PC-3 (cell line): ENCODE data around the gene CFTR. TPM values are rescaled to one million over a fixed set of nuclear protein-coding genes. Genes with fewer than 3 reads are reported as not detected.

ENCODE experiments used
- ATAC-seq: fragments of 200-7000 bp; cut with Tn5 transposase; 2 replicates; pipeline ENCODE4 v1.9.1; 2020; ENCODE audit warnings: mild to moderate bottlenecking, moderate library complexity
- BruUV-seq: library from RNA; stranded (reverse); fragments of 400-500 nt; replicated peaks from 2 replicates; lab custom pipeline; 2021; lab: Mats Ljungman, UMichigan
- CTCF ChIA-PET: fragments of 300-600 bp; sonication (Branson Sonifier 250); formaldehyde crosslinking; loops from one replicate; lab custom pipeline; 2022; ENCODE audit warnings: antibody characterized with exemption; lab: Charles Lee
- POLR2A ChIA-PET: fragments of 300-600 bp; sonication (Branson Sonifier 250); formaldehyde crosslinking; loops from one replicate; lab custom pipeline; 2022; ENCODE audit warnings: antibody characterized with exemption; ENCODE audit not compliant: unreplicated experiment; lab: Charles Lee
- DNase-seq: peaks from one replicate; pipeline ENCODE4 v3.0.0-alpha.2; 2015
- H2AFZ ChIP-seq: fragments of 300-600 bp; sonication (generic); 2 replicates; pipeline ENCODE4 v1.6.0; 2016; ENCODE audit warnings: antibody characterized with exemption, low read length
- H3F3A ChIP-seq: fragments of 300-600 bp; sonication (generic); one replicate; pipeline ENCODE4 v1.6.0; 2017; ENCODE audit warnings: antibody characterized with exemption, low read length, control low read depth, mild to moderate bottlenecking; ENCODE audit not compliant: unreplicated experiment
- H3K27ac ChIP-seq: fragments of 300-600 bp; sonication (generic); 2 replicates; pipeline ENCODE4 v1.5.1; 2016; ENCODE audit warnings: mild to moderate bottlenecking, low read length
- H3K27me3 ChIP-seq: fragments of 300-600 bp; sonication (generic); 2 replicates; pipeline ENCODE4 v1.6.1; 2016; ENCODE audit warnings: low read length, mixed read lengths
- H3K36me3 ChIP-seq: fragments of 300-600 bp; sonication (generic); 2 replicates; pipeline ENCODE4 v1.6.1; 2016; ENCODE audit warnings: low read depth, mixed run types, low read length, mixed read lengths
- H3K4me1 ChIP-seq: fragments of 300-600 bp; sonication (generic); 2 replicates; pipeline ENCODE4 v1.5.1; 2016; ENCODE audit warnings: low read length; ENCODE audit not compliant: insufficient read depth
- H3K4me2 ChIP-seq: fragments of 300-600 bp; sonication (generic); 2 replicates; pipeline ENCODE4 v1.6.0; 2016; ENCODE audit warnings: low read length
- H3K4me3 ChIP-seq: fragments of 300-600 bp; sonication (generic); 2 replicates; pipeline ENCODE4 v1.5.1; 2016; ENCODE audit warnings: mild to moderate bottlenecking, low read length, mixed read lengths
- H3K79me2 ChIP-seq: fragments of 300-600 bp; sonication (generic); 2 replicates; pipeline ENCODE4 v1.6.1; 2017; ENCODE audit warnings: low read length, mixed read lengths
- H3K9ac ChIP-seq: fragments of 300-600 bp; sonication (generic); 2 replicates; pipeline ENCODE4 v1.6.0; 2016; ENCODE audit warnings: mild to moderate bottlenecking, low read length
- H3K9me2 ChIP-seq: fragments of 300-600 bp; sonication (generic); replicated peaks from 2 replicates; pipeline ENCODE4 v1.6.1; 2016; ENCODE audit warnings: mixed run types, low read length, mixed read lengths
- H3K9me3 ChIP-seq: fragments of 300-600 bp; sonication (generic); 2 replicates; pipeline ENCODE4 v1.6.1; 2016; ENCODE audit warnings: low read length, mixed read lengths
- H4K20me1 ChIP-seq: fragments of 300-600 bp; sonication (generic); 2 replicates; pipeline ENCODE4 v1.6.1; 2016; ENCODE audit warnings: low read length, mixed read lengths
- CTCF ChIP-seq: fragments of 300-600 bp; sonication (generic); conservative IDR thresholded peaks from 2 replicates; pipeline ENCODE4 v1.5.1; 2017; ENCODE audit warnings: antibody characterized with exemption, low read depth, mild to moderate bottlenecking, low read length
- EZH2 ChIP-seq: fragments of 300-600 bp; sonication (generic); IDR thresholded peaks from one replicate; pipeline ENCODE4 v1.6.1; 2017; ENCODE audit warnings: antibody characterized with exemption, mild to moderate bottlenecking, low read length; ENCODE audit not compliant: unreplicated experiment
- EZH2phosphoT487 ChIP-seq: fragments of 300-600 bp; sonication (generic); IDR thresholded peaks from 2 replicates; pipeline ENCODE4 v1.6.1; 2018; ENCODE audit warnings: mild to moderate bottlenecking, antibody characterized with exemption, low read length, borderline replicate concordance
- intact Hi-C: fragments of 100-400 bp; cut with micrococcal nuclease; formaldehyde crosslinking; loops from 2 replicates; pipeline ENCODE4 v1.9.0; 2023
- total RNA-seq: library from RNA; depleted of rRNA; stranded (reverse); fragments of >200 nt; gene quantifications from 2 replicates; pipeline ENCODE4 v1.2.3, GENCODE V29; 2014

The CFTR gene
- total RNA-seq, 1 experiment from 2014 or later: not detected

- no peaks in the 10 kb centered on the region for H3K4me1 ChIP-seq
- ATAC-seq (no peak), DNase-seq (no peak)
- H3K27me3 ChIP-seq: 0 out of 2 replicates have a peak, but pooled peaks cover 3% of the 10 kb centered on the region
- no peak overlapping the region for H3K9ac ChIP-seq
- H3K4me3 ChIP-seq: no peak overlapping the region
- no peaks in the 10 kb centered on the region for H3K9me3 ChIP-seq
- ChIA-PET POLR2A (no interaction called here), CTCF (no interaction called here)
- H3K9me2 ChIP-seq: no peaks in the 10 kb centered on the region
- intact Hi-C loops: no loop called here
- H4K20me1 ChIP-seq: no peaks in the 10 kb centered on the region
- no TSS peak for BruUV-seq
- H3F3A ChIP-seq: no peaks in the 10 kb centered on the region
- TF ChIP-seq CTCF: no peak
- no peak for TF ChIP-seq EZH2
- no peak for TF ChIP-seq EZH2phosphoT487
- H3K79me2 ChIP-seq: no peaks in the 10 kb centered on the region
- H3K36me3 ChIP-seq: no peaks in the 10 kb centered on the region
- no peak overlapping the region for H2AFZ ChIP-seq
- no peak overlapping the region for H3K4me2 ChIP-seq
- no peak overlapping the region for H3K27ac ChIP-seq
Observed at GRCh38 chr7:117711556-117711955, 231.7 kb downstream of the CFTR start.

GRCh38 chr7:117715784-117716445 lies 236.1 kb downstream of the CFTR start:
- Histone ChIP-seq H3K27me3 (0 out of 2 replicates have a peak, but pooled peaks cover 3% of the 10 kb centered on the region), H3K9me3 (no peaks in the 10 kb centered on the region), H3K36me3 (no peaks in the 10 kb centered on the region), H3F3A (no peaks in the 10 kb centered on the region), H4K20me1 (no peaks in the 10 kb centered on the region), H3K27ac (no peak overlapping the region), H3K4me2 (no peak overlapping the region), H3K4me1 (no peaks in the 10 kb centered on the region), H3K4me3 (no peak overlapping the region), H2AFZ (no peak overlapping the region), H3K79me2 (no peaks in the 10 kb centered on the region), H3K9me2 (no peaks in the 10 kb centered on the region), H3K9ac (no peak overlapping the region)
- intact Hi-C loops: loop anchor here (1.0 kb wide), 2 partner anchors 257 to 317 kb away; no protein-coding TSS in a partner anchor
- CTCF ChIA-PET: interaction anchor here (0.5 to 1.1 kb wide), 4 partner anchors 43 to 1030 kb away, joined by 3 to 12 read pairs (median 5); no protein-coding TSS in a partner anchor
- ATAC-seq (peak; percentile 81), DNase-seq (peak; percentile 72)
- POLR2A ChIA-PET: no interaction called here
- TF ChIP-seq CTCF: peak; percentile 73
- no peak for TF ChIP-seq EZH2
- TF ChIP-seq EZH2phosphoT487: no peak
- no TSS peak for BruUV-seq

- H3K4me1 ChIP-seq: no peaks in the 10 kb centered on the region
- BruUV-seq: no TSS peak
- H3K27me3 ChIP-seq: peaks cover 3% of the 10 kb centered on the region; the same call in 1 of the 2 replicates
- no peaks in the 10 kb centered on the region for H4K20me1 ChIP-seq
- no peak overlapping the region for H3K4me2 ChIP-seq
- no peak for DNase-seq
- H2AFZ ChIP-seq: no peak overlapping the region
- no peaks in the 10 kb centered on the region for H3F3A ChIP-seq
- intact Hi-C loops: loop anchor here (1.0 kb wide), 1 partner anchor 318 kb away; no protein-coding TSS in a partner anchor
- H3K36me3 ChIP-seq: no peaks in the 10 kb centered on the region
- TF ChIP-seq EZH2 (no peak), EZH2phosphoT487 (no peak), CTCF (no peak)
- no peak overlapping the region for H3K27ac ChIP-seq
- no peak overlapping the region for H3K4me3 ChIP-seq
- CTCF ChIA-PET: no interaction called here
- H3K9me2 ChIP-seq: no peaks in the 10 kb centered on the region
- POLR2A ChIA-PET: no interaction called here
- no peak for ATAC-seq
- no peaks in the 10 kb centered on the region for H3K79me2 ChIP-seq
- no peak overlapping the region for H3K9ac ChIP-seq
- H3K9me3 ChIP-seq: no peaks in the 10 kb centered on the region
Observed at GRCh38 chr7:117716707-117717299, 237.0 kb downstream of the CFTR start.
